K562 (cell line): ENCODE measurements around the gene GALM. TPM values are rescaled to one million over a fixed set of nuclear protein-coding genes. Genes with fewer than 3 reads are reported as not detected.
A peak's percentile ranks its signal among the peaks of the same experiment; 100 is the strongest.

Source experiments
- CREB3L1 ChIP-seq: fragments of 450-650 bp; IDR thresholded peaks from 2 replicates; pipeline ENCODE4 v1.6.1; 2014; ENCODE audit warnings: low read depth, mild to moderate bottlenecking, moderate library complexity, borderline replicate concordance
- DMBX1 ChIP-seq: fragments of 250-450 bp; sonication (Bioruptor Pico); IDR thresholded peaks from 2 replicates; pipeline ENCODE4 v1.8.0; 2022; ENCODE audit warnings: inconsistent platforms, mild to moderate bottlenecking, moderate library complexity, borderline replicate concordance
- HDAC6 ChIP-seq: IDR thresholded peaks from 2 replicates; pipeline ENCODE4 v1.6.1; 2012; ENCODE audit warnings: low read depth, mild to moderate bottlenecking, control low read depth, inconsistent platforms, low read length, moderate library complexity
- KLF1 ChIP-seq: fragments of 450-650 bp; IDR thresholded peaks from 2 replicates; pipeline ENCODE4 v1.6.1; 2016; ENCODE audit warnings: missing genetic modification characterization, missing compliant biosample characterization
- MCM7 ChIP-seq, 2 experiments: fragments of 450-650 bp; IDR thresholded peaks; 2 replicates each; pipeline ENCODE4 v1.6.1; 2016 to 2018
- MEIS2 ChIP-seq: fragments of 450-650 bp; IDR thresholded peaks from 2 replicates; pipeline ENCODE4 v1.6.1; 2014; ENCODE audit warnings: mild to moderate bottlenecking; ENCODE audit not compliant: partially characterized antibody
- PRDM10 ChIP-seq: fragments of 450-650 bp; IDR thresholded peaks from 2 replicates; pipeline ENCODE4 v1.6.1; 2018; ENCODE audit not compliant: partially characterized antibody
- ZBTB9 ChIP-seq: fragments of 450-650 bp; formaldehyde crosslinking; IDR thresholded peaks from 2 replicates; pipeline ENCODE4 v1.4.0; 2020; ENCODE audit warnings: mild to moderate bottlenecking, moderate library complexity
- polyA plus RNA-seq, 8 experiments: library from polyadenylated mRNA; depleted of rRNA in 4 of 8; stranded (reverse) in 5 of 8; unstranded in 3 of 8; fragments of >200 nt; fragmentation: Nextera tagmentation in 2 of 8; fragmentation: Illumina TruSeq in 1 of 8; extraction: Ambion mirVana in 2 of 8; extraction: Trizol in 1 of 8; gene quantifications; 2 replicates each; pipeline versions ENCODE4 v1.2.1 to v1.2.3, GENCODE V29; 2011 to 2014; ENCODE audit warnings: inconsistent platforms in 1 of 8, missing spikeins in 1 of 8
- total RNA-seq, 7 experiments: library from RNA; depleted of rRNA in 6 of 7; stranded (reverse); fragments of >200 nt in 6 of 7; fragmentation: Illumina TruSeq in 2 of 7; extraction: Trizol in 2 of 7; gene quantifications; 2 replicates each; pipeline versions ENCODE4 v1.2.1 to v1.2.3, GENCODE V29; 2011 to 2021; ENCODE audit warnings: low replicate concordance in 1 of 7
- TF ChIP-seq, protein P1 (sequence below): sonication (generic); IDR thresholded peaks from 2 replicates; pipeline ENCODE4 v1.6.1; 2016

The GALM gene
- total and polyA plus RNA-seq, 9 of the 15 experiments (the other 6 are each of a cell fraction or from before 2014, with no cell fraction given), result 22.1 to 51.7 (median 27.9) TPM

DNA sequence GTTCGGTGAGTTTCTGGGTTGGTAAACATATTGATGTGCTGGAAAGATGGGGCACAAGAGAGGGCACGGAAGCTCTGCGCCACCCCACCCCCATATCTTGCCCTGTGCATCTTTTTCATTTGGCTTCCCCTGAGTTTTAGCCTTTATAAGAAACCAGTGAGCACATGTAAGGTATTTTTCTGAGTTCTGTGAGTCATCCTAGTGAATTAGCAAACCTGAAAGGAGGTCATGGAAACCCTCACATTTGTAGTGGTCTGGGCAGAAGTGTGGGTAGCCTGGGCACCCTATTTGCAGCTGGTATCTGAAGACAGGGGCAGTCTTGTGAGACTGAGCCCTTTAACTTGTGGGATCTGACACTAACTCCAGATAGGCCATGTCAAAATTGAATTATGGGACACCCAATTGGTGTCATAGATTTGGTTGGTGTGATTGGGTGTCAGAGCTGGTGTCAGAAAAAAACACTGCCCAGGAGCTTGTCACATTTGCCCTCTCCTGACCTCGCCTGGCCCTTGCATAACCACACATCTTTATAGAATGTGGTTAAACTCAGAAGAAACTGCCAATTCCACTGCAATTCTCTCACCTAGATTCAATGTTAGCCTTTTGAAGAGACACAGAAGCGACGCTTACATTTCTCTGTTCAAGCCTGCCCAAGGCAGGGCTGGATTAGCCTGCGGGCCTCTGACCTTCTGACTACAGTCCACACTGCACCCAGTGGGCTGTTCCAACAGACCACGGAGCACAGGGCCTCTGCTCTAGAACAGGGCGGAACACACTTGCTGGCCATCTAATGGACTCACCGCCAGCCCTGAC is 12.0 kb upstream of the GALM start (continued):
- TF ChIP-seq HDAC6, result no peak
- 0 out of 2 replicates have a peak, but pooled peaks have one; percentile 4 for TF ChIP-seq ZBTB9 (CRISPR knock-in tag)
- TF ChIP-seq DMBX1 (CRISPR knock-in tag), result peak; percentile 37; the same call in 1 of the 2 replicates
- peak; percentile 73; the same call in 1 of the 2 replicates for TF ChIP-seq CREB3L1
- no peak for TF ChIP-seq MCM7 (IDR thresholded peaks at IDR 0.05)
- TF ChIP-seq, protein P1, sequence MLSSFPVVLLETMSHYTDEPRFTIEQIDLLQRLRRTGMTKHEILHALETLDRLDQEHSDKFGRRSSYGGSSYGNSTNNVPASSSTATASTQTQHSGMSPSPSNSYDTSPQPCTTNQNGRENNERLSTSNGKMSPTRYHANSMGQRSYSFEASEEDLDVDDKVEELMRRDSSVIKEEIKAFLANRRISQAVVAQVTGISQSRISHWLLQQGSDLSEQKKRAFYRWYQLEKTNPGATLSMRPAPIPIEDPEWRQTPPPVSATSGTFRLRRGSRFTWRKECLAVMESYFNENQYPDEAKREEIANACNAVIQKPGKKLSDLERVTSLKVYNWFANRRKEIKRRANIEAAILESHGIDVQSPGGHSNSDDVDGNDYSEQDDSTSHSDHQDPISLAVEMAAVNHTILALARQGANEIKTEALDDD, result peak; percentile 8; the same call in 1 of the 2 replicates
- peak; percentile 87 for TF ChIP-seq MEIS2
- peak; percentile 88 for TF ChIP-seq PRDM10
- peak; percentile 19; the same call in 1 of the 2 replicates for TF ChIP-seq KLF1
